ENCODE measurements around the gene SOCS6. TPM values are rescaled to one million over a fixed set of nuclear protein-coding genes. Genes with fewer than 3 reads are reported as not detected.

The SOCS6 gene
- polyA plus RNA-seq, 3 donors, result 4.8 to 6.1 (median 4.8) TPM

- no peak overlapping the region for H3K4me3 ChIP-seq (replicated peaks in 1 of 3; ENCODE audit: low read depth in 2 of 3, low read length in 3 of 3)
- H3K36me3 Mint-ChIP-seq, result peaks cover 36 to 38% of the 10 kb centered on the region in 2 donors
- H3K9me3 Mint-ChIP-seq, result peaks cover 0 to 2% (median 0%) of the 10 kb centered on the region in 7 donors
- no peak for TF ChIP-seq CTCF (IDR thresholded peaks at IDR 0.05)
- H3K4me2 ChIP-seq (replicated peaks; ENCODE audit: extremely low read depth, low read length, poor library complexity, severe bottlenecking), result no peak overlapping the region
- peaks cover 57% of the 10 kb centered on the region for H4K20me1 ChIP-seq (ENCODE audit: insufficient read depth, low read length)
- no peak overlapping the region for H2AFZ ChIP-seq (ENCODE audit: insufficient read depth, low read depth, low read length, poor library complexity, severe bottlenecking)
- no peaks in the 10 kb centered on the region for H3K27me3 Mint-ChIP-seq (ENCODE audit: low read depth in 3 of 3)
- no peaks in the 10 kb centered on the region for H3K27me3 ChIP-seq (ENCODE audit: control insufficient read depth in 2 of 2, insufficient read depth in 2 of 2, low read length in 2 of 2)
- no peak overlapping the region for H3K27ac ChIP-seq (ENCODE audit: low read depth in 1 of 2, low read length in 2 of 2)
- H3K36me3 ChIP-seq (replicated peaks in 1 of 2; ENCODE audit: control insufficient read depth in 1 of 2, insufficient read depth in 2 of 2, low read length in 2 of 2), result peaks cover 11 to 32% of the 10 kb centered on the region in 2 donors
- DNase-seq, result no peak
- peaks cover 42% of the 10 kb centered on the region for H3K79me2 ChIP-seq (ENCODE audit: insufficient read depth, low read length)
- intact Hi-C loops (cut with micrococcal nuclease), result no loop called here
- H3K4me3 Mint-ChIP-seq, result no peak overlapping the region
- no peak overlapping the region for H3K9ac ChIP-seq (ENCODE audit: insufficient read depth, low read length, poor library complexity, severe bottlenecking)
- no peak overlapping the region for H3K27ac Mint-ChIP-seq
- no peaks in the 10 kb centered on the region for H3K4me1 Mint-ChIP-seq
- 100% methylated on average over 2 of the region's 5 CpGs for WGBS (ENCODE audit: insufficient coverage)
- no peaks in the 10 kb centered on the region for H3K4me1 ChIP-seq (ENCODE audit: control insufficient read depth in 1 of 2, insufficient read depth in 2 of 2, low read length in 2 of 2)
- H3K9me3 ChIP-seq (replicated peaks in 1 of 2; ENCODE audit: control insufficient read depth in 1 of 2, insufficient read depth in 1 of 2, low read length in 2 of 2), result no peaks in the 10 kb centered on the region
These were observed 34.1 kb downstream of the SOCS6 start for GRCh38 chr18:70322928-70323327.

- peaks cover 11 to 32% of the 10 kb centered on the region in 2 donors for H3K36me3 ChIP-seq (replicated peaks in 1 of 2; ENCODE audit: control insufficient read depth in 1 of 2, insufficient read depth in 2 of 2, low read length in 2 of 2)
- no peak overlapping the region for H3K4me3 ChIP-seq (replicated peaks in 1 of 3; ENCODE audit: low read depth in 2 of 3, low read length in 3 of 3)
- H3K4me1 ChIP-seq (ENCODE audit: control insufficient read depth in 1 of 2, insufficient read depth in 2 of 2, low read length in 2 of 2), result peaks cover 3 to 9% of the 10 kb centered on the region in 2 donors
- Mint-ChIP-seq H3K4me1 (peaks cover 13% of the 10 kb centered on the region), H3K9me3 (peaks cover 0 to 2% (median 0%) of the 10 kb centered on the region in 7 donors), H3K36me3 (peaks cover 27 to 31% of the 10 kb centered on the region in 2 donors), H3K27me3 (ENCODE audit: low read depth in 3 of 3) (no peaks in the 10 kb centered on the region), H3K4me3 (no peak overlapping the region), H3K27ac (no peak overlapping the region)
- no peak overlapping the region for H3K4me2 ChIP-seq (replicated peaks; ENCODE audit: extremely low read depth, low read length, poor library complexity, severe bottlenecking)
- peaks cover 24% of the 10 kb centered on the region for H3K79me2 ChIP-seq (ENCODE audit: insufficient read depth, low read length)
- no peak overlapping the region for H3K9ac ChIP-seq (ENCODE audit: insufficient read depth, low read length, poor library complexity, severe bottlenecking)
- H4K20me1 ChIP-seq (ENCODE audit: insufficient read depth, low read length), result peaks cover 40% of the 10 kb centered on the region
- H2AFZ ChIP-seq (ENCODE audit: insufficient read depth, low read depth, low read length, poor library complexity, severe bottlenecking), result no peak overlapping the region
- DNase-seq, result no peak
- WGBS (ENCODE audit: insufficient coverage), result 98% methylated on average over 20 of the region's 20 CpGs
- no peaks in the 10 kb centered on the region for H3K27me3 ChIP-seq (ENCODE audit: control insufficient read depth in 2 of 2, insufficient read depth in 2 of 2, low read length in 2 of 2)
- no peak overlapping the region for H3K27ac ChIP-seq (ENCODE audit: low read depth in 1 of 2, low read length in 2 of 2)
- intact Hi-C loops (cut with micrococcal nuclease), result no loop called here
- TF ChIP-seq CTCF (IDR thresholded peaks at IDR 0.05), result no peak
- H3K9me3 ChIP-seq (replicated peaks in 1 of 2; ENCODE audit: control insufficient read depth in 1 of 2, insufficient read depth in 1 of 2, low read length in 2 of 2), result no peaks in the 10 kb centered on the region
These were observed 36.1 kb downstream of the SOCS6 start for GRCh38 chr18:70324897-70325296.
